GM12878 (cell line): Measurements from ENCODE around the gene CDC42SE2. TPM values are rescaled to one million over a fixed set of nuclear protein-coding genes. Genes with fewer than 3 reads are reported as not detected.

ENCODE experiments used
- ATAC-seq: fragments of 200-7000 bp; cut with Tn5 transposase; 3 replicates; pipeline ENCODE4 v1.9.1; 2020; ENCODE audit warnings: mild to moderate bottlenecking, moderate library complexity
- BruUV-seq: library from RNA; stranded (reverse); fragments of 400-500 nt; replicated peaks from 2 replicates; lab custom pipeline; 2021; lab: Mats Ljungman, UMichigan
- CTCF ChIA-PET: fragments of 300-600 bp; sonication (Branson Sonifier 250); formaldehyde crosslinking; extraction: SDS; loops from one replicate; lab custom pipeline; 2021; ENCODE audit warnings: inconsistent platforms; lab: Yijun Ruan, JAX
- POLR2A ChIA-PET: fragments of 350-600 bp; formaldehyde crosslinking; extraction: SDS; loops from one replicate; lab custom pipeline; 2021; ENCODE audit warnings: inconsistent platforms; lab: Charles Lee
- RAD21 ChIA-PET: fragments of 300-600 bp; sonication (Branson Sonifier 250); formaldehyde crosslinking; loops from one replicate; lab custom pipeline; 2023; ENCODE audit warnings: antibody characterized with exemption; ENCODE audit not compliant: unreplicated experiment; lab: Charles Lee
- SMC1A ChIA-PET: fragments of 300-600 bp; sonication (Branson Sonifier 250); formaldehyde crosslinking; loops from one replicate; lab custom pipeline; 2023; ENCODE audit not compliant: unreplicated experiment, uncharacterized antibody; lab: Charles Lee
- DNase-seq: peaks from one replicate; pipeline ENCODE4 v3.0.0-alpha.2; 2011; ENCODE audit warnings: low read depth, low spot score
- FAIRE-seq: peaks from 3 replicates; lab custom pipeline; 2011; peaks lifted over from hg19 to GRCh38; lab: Jason Lieb, UNC
- H2AFZ ChIP-seq: 2 replicates; pipeline ENCODE4 v1.6.0; 2011; ENCODE audit warnings: low read depth, low read length, control low read depth; ENCODE audit not compliant: control insufficient read depth
- H3K27ac ChIP-seq: 2 replicates; pipeline ENCODE4 v1.5.1; 2011; ENCODE audit warnings: control low read depth; ENCODE audit not compliant: control insufficient read depth, insufficient read depth
- H3K27me3 ChIP-seq, 2 experiments: replicated peaks in 1 of 2; 2 replicates each; pipeline versions ENCODE4 v1.6.0 to v1.6.1; 2011; ENCODE audit warnings: low read length in 1 of 2; ENCODE audit not compliant: control insufficient read depth in 2 of 2, insufficient read depth in 2 of 2
- H3K36me3 ChIP-seq, 2 experiments: 2 replicates each; pipeline ENCODE4 v1.5.1; 2011; ENCODE audit warnings: low read length in 1 of 2; ENCODE audit not compliant: control insufficient read depth in 2 of 2, insufficient read depth in 2 of 2
- H3K4me1 ChIP-seq: 2 replicates; pipeline ENCODE4 v1.6.1; 2011; ENCODE audit warnings: mild to moderate bottlenecking, low read length, moderate library complexity, mixed read lengths; ENCODE audit not compliant: control insufficient read depth, insufficient read depth
- H3K4me2 ChIP-seq: 2 replicates; pipeline ENCODE4 v1.6.0; 2011; ENCODE audit warnings: control low read depth; ENCODE audit not compliant: control insufficient read depth, insufficient read depth
- H3K4me3 ChIP-seq: fragments of 200-600 bp; sonication (generic); 2 replicates; pipeline ENCODE4 v1.5.1; 2016
- H3K79me2 ChIP-seq: 2 replicates; pipeline ENCODE4 v1.6.0; 2011; ENCODE audit warnings: low read length; ENCODE audit not compliant: control insufficient read depth, insufficient read depth
- H3K9ac ChIP-seq: 2 replicates; pipeline ENCODE4 v1.8.0; 2011; ENCODE audit warnings: low read length, control low read depth, mixed read lengths; ENCODE audit not compliant: control insufficient read depth, insufficient read depth
- H3K9me3 ChIP-seq: replicated peaks from 3 replicates; pipeline ENCODE4 v1.5.1; 2011; ENCODE audit warnings: mild to moderate bottlenecking, low read length; ENCODE audit not compliant: control insufficient read depth, insufficient read depth
- H4K20me1 ChIP-seq: 2 replicates; pipeline ENCODE4 v1.6.0; 2011; ENCODE audit not compliant: control insufficient read depth, insufficient read depth
- CBX3 ChIP-seq: fragments of 200-600 bp; sonication (generic); IDR thresholded peaks from 2 replicates; pipeline ENCODE4 v1.6.1; 2016; ENCODE audit warnings: low read depth, borderline replicate concordance
- FOXK2 ChIP-seq: fragments of 450-650 bp; IDR thresholded peaks from 2 replicates; pipeline ENCODE4 v1.6.1; 2017; ENCODE audit warnings: mild to moderate bottlenecking, moderate library complexity
- SMARCA5 ChIP-seq: fragments of 450-650 bp; IDR thresholded peaks from 2 replicates; pipeline ENCODE4 v1.6.1; 2017; ENCODE audit warnings: mild to moderate bottlenecking
- TARDBP ChIP-seq: IDR thresholded peaks from 2 replicates; pipeline ENCODE4 v1.6.1; 2016; ENCODE audit warnings: borderline replicate concordance
- WGBS: methylation state at CpG from one replicate; pipeline ENCODE4 v1.1.6; 2016; ENCODE audit warnings: low lambda C conversion rate; ENCODE audit not compliant: insufficient replicate concordance, insufficient coverage; ENCODE audit errors: missing lambda C conversion rate; 5-methylcytosine and 5-hydroxymethylcytosine counted together
- in situ Hi-C: fragments of 300-500 bp; cut with MboI; formaldehyde crosslinking; loops from 9 replicates; pipeline ENCODE4 v1.14.3; 2018; ENCODE audit warnings: mixed read lengths
- intact Hi-C: fragments of 100-400 bp; cut with micrococcal nuclease; formaldehyde crosslinking; loops from one replicate; pipeline ENCODE4 v1.14.2; 2022; ENCODE audit not compliant: unreplicated experiment
- polyA plus RNA-seq, 11 experiments: library from polyadenylated mRNA; depleted of rRNA in 4 of 11; unstranded in 6 of 11; stranded (reverse) in 5 of 11; fragments of >200 nt; fragmentation: Nextera tagmentation in 4 of 11; fragmentation: Illumina TruSeq in 1 of 11; extraction: Ambion mirVana in 4 of 11; extraction: Trizol in 1 of 11; gene quantifications; 1 replicate in 1 of 11; 2 replicates in 10 of 11; pipeline versions ENCODE4 v1.2.1 to v1.2.3, GENCODE V29; 2011 to 2016; ENCODE audit warnings: inconsistent platforms in 2 of 11, missing spikeins in 2 of 11, low read depth in 1 of 11
- total RNA-seq, 4 experiments: library from RNA; depleted of rRNA in 3 of 4; stranded (reverse); fragments of >200 nt in 3 of 4; fragmentation: Illumina TruSeq in 1 of 4; extraction: Trizol in 1 of 4; gene quantifications; 2 replicates each; pipeline versions ENCODE4 v1.2.1 to v1.2.3, GENCODE V29; 2013 to 2021
- TF ChIP-seq, protein P1 (sequence below): fragments of 450-650 bp; IDR thresholded peaks from 2 replicates; pipeline ENCODE4 v1.6.1; 2017; ENCODE audit warnings: mild to moderate bottlenecking, low read depth, inconsistent platforms; ENCODE audit not compliant: poor library complexity, severe bottlenecking
- TF ChIP-seq, protein P2 (sequence below): IDR thresholded peaks from 2 replicates; pipeline ENCODE4 v1.6.1; 2012; ENCODE audit warnings: low read length, inconsistent platforms
- TF ChIP-seq, protein P3 (sequence below): fragments of 450-650 bp; formaldehyde crosslinking; IDR thresholded peaks from 2 replicates; pipeline ENCODE4 v1.4.0; 2020; ENCODE audit warnings: mild to moderate bottlenecking, moderate library complexity

CDC42SE2 gene
- total and polyA plus RNA-seq, 10 of the 15 experiments (the other 5 are each of a cell fraction or from before 2014, with no cell fraction given) = 57.0 to 148 (median 80.3) TPM

DNA sequence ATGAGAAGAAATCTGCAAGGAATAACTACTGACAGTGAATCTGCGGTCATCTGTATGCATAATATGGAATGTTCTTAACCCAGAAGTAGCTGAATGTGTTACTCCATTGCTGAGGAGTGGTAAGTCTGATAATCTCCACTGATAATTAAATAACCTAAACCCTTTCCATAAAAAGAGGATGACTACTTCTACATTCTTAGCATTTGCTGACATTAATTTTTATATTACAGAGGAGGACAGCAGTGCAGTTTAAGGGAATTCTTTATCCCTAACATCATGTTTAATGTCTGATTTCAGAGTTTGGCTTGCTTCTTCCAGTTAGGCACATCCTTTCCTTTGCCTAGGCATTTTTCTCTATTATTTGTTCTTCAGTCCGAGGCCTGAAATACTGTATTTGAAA, 52.2 kb downstream of the CDC42SE2 start:
- Histone ChIP-seq H2AFZ (no peak overlapping the region), H3K4me2 (no peak overlapping the region), H3K36me3 (peaks cover 2 to 42% of the 10 kb centered on the region in 2 experiments), H4K20me1 (peaks cover 7% of the 10 kb centered on the region; the same call in 1 of the 2 replicates), H3K27me3 (no peaks in the 10 kb centered on the region), H3K9ac (no peak overlapping the region), H3K27ac (no peak overlapping the region), H3K4me3 (no peak overlapping the region), H3K9me3 (peaks cover 7% of the 10 kb centered on the region), H3K4me1 (no peaks in the 10 kb centered on the region), H3K79me2 (peaks cover 76% of the 10 kb centered on the region)
- POLR2A ChIA-PET = no interaction called here
- 78% methylated on average over 2 of the region's 2 CpGs for WGBS
- in situ Hi-C loops = no loop called here
- FAIRE-seq = no peak
- SMC1A ChIA-PET = interaction anchor here (1.8 to 2.6 kb wide), 2 partner anchors 9 to 44 kb away, joined by 5 to 9 read pairs; no protein-coding TSS in a partner anchor
- CTCF ChIA-PET = interaction anchor here (0.8 kb wide), 1 partner anchor 9 kb away, joined by 3 read pairs; no protein-coding TSS in a partner anchor
- BruUV-seq = TSS peak; percentile 34
- no peak for ATAC-seq
- intact Hi-C loops = no loop called here
- TF ChIP-seq, protein P1, sequence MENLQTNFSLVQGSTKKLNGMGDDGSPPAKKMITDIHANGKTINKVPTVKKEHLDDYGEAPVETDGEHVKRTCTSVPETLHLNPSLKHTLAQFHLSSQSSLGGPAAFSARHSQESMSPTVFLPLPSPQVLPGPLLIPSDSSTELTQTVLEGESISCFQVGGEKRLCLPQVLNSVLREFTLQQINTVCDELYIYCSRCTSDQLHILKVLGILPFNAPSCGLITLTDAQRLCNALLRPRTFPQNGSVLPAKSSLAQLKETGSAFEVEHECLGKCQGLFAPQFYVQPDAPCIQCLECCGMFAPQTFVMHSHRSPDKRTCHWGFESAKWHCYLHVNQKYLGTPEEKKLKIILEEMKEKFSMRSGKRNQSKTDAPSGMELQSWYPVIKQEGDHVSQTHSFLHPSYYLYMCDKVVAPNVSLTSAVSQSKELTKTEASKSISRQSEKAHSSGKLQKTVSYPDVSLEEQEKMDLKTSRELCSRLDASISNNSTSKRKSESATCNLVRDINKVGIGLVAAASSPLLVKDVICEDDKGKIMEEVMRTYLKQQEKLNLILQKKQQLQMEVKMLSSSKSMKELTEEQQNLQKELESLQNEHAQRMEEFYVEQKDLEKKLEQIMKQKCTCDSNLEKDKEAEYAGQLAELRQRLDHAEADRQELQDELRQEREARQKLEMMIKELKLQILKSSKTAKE = no peak
- TF ChIP-seq, protein P2, sequence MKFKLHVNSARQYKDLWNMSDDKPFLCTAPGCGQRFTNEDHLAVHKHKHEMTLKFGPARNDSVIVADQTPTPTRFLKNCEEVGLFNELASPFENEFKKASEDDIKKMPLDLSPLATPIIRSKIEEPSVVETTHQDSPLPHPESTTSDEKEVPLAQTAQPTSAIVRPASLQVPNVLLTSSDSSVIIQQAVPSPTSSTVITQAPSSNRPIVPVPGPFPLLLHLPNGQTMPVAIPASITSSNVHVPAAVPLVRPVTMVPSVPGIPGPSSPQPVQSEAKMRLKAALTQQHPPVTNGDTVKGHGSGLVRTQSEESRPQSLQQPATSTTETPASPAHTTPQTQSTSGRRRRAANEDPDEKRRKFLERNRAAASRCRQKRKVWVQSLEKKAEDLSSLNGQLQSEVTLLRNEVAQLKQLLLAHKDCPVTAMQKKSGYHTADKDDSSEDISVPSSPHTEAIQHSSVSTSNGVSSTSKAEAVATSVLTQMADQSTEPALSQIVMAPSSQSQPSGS = no peak
- TF ChIP-seq TARDBP (no peak), FOXK2 (no peak), CBX3 (no peak), SMARCA5 (no peak)
- TF ChIP-seq, protein P3, sequence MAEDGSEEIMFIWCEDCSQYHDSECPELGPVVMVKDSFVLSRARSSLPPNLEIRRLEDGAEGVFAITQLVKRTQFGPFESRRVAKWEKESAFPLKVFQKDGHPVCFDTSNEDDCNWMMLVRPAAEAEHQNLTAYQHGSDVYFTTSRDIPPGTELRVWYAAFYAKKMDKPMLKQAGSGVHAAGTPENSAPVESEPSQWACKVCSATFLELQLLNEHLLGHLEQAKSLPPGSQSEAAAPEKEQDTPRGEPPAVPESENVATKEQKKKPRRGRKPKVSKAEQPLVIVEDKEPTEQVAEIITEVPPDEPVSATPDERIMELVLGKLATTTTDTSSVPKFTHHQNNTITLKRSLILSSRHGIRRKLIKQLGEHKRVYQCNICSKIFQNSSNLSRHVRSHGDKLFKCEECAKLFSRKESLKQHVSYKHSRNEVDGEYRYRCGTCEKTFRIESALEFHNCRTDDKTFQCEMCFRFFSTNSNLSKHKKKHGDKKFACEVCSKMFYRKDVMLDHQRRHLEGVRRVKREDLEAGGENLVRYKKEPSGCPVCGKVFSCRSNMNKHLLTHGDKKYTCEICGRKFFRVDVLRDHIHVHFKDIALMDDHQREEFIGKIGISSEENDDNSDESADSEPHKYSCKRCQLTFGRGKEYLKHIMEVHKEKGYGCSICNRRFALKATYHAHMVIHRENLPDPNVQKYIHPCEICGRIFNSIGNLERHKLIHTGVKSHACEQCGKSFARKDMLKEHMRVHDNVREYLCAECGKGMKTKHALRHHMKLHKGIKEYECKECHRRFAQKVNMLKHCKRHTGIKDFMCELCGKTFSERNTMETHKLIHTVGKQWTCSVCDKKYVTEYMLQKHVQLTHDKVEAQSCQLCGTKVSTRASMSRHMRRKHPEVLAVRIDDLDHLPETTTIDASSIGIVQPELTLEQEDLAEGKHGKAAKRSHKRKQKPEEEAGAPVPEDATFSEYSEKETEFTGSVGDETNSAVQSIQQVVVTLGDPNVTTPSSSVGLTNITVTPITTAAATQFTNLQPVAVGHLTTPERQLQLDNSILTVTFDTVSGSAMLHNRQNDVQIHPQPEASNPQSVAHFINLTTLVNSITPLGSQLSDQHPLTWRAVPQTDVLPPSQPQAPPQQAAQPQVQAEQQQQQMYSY (CRISPR knock-in tag) = no peak
- no peak for DNase-seq
- RAD21 ChIA-PET = no interaction called here
